H1 (cell line): Measurements from ENCODE around the gene SLC24A5. TPM values are rescaled to one million over a fixed set of nuclear protein-coding genes. Genes with fewer than 3 reads are reported as not detected.

Experiments
- CTCF ChIA-PET: fragments of 300-600 bp; sonication (Branson Sonifier 250); formaldehyde crosslinking; loops from one replicate; lab custom pipeline; 2021; ENCODE audit not compliant: partially characterized antibody; lab: Charles Lee
- POLR2A ChIA-PET: fragments of 300-600 bp; sonication (Branson Sonifier 250); formaldehyde crosslinking; loops from one replicate; lab custom pipeline; 2021; ENCODE audit warnings: inconsistent platforms; ENCODE audit not compliant: partially characterized antibody; lab: Charles Lee
- DNase-seq, 2 experiments: peaks; one replicate each; pipeline versions ENCODE4 v3.0.0 to v3.0.0-alpha.2; 2010 to 2022; ENCODE audit warnings: low spot score in 2 of 2, low read depth in 1 of 2, mixed read lengths in 1 of 2
- FAIRE-seq: peaks from 2 replicates; lab custom pipeline; 2011; peaks lifted over from hg19 to GRCh38; lab: Jason Lieb, UNC
- H2AFZ ChIP-seq: 2 replicates; pipeline ENCODE4 v1.8.1; 2012; ENCODE audit warnings: low read length, inconsistent platforms
- H2AK5ac ChIP-seq: 2 replicates; pipeline ENCODE4 v1.6.1; 2013; ENCODE audit warnings: low read depth, low read length
- H2BK120ac ChIP-seq: replicated peaks from 2 replicates; pipeline ENCODE3; 2013; ENCODE audit warnings: low read depth, low read length, inconsistent platforms
- H2BK12ac ChIP-seq: 2 replicates; pipeline ENCODE4 v1.6.1; 2013; ENCODE audit warnings: low read depth, low read length
- H2BK15ac ChIP-seq: 2 replicates; pipeline ENCODE4 v1.6.1; 2013; ENCODE audit warnings: low read length
- H2BK20ac ChIP-seq: 2 replicates; pipeline ENCODE4 v1.6.1; 2013; ENCODE audit warnings: low read length
- H2BK5ac ChIP-seq: 2 replicates; pipeline ENCODE4 v1.6.1; 2013; ENCODE audit warnings: low read depth, low read length
- H3K14ac ChIP-seq: 2 replicates; pipeline ENCODE4 v1.6.1; 2013; ENCODE audit warnings: inconsistent platforms; ENCODE audit not compliant: insufficient read length
- H3K18ac ChIP-seq: 2 replicates; pipeline ENCODE4 v1.6.1; 2013; ENCODE audit warnings: low read length; ENCODE audit errors: extremely low read depth
- H3K23ac ChIP-seq: 2 replicates; pipeline ENCODE4 v1.6.1; 2013; ENCODE audit warnings: inconsistent platforms; ENCODE audit not compliant: insufficient read length
- H3K23me2 ChIP-seq: 2 replicates; pipeline ENCODE4 v1.6.1; 2013; ENCODE audit warnings: low read depth, low read length
- H3K27ac ChIP-seq: 2 replicates; pipeline ENCODE4 v1.6.1; 2011; ENCODE audit warnings: low read depth, low read length, inconsistent platforms
- H3K27me3 ChIP-seq, 4 experiments: replicated peaks in 1 of 4; 1 replicate in 1 of 4; 2 replicates in 3 of 4; pipeline versions ENCODE4 v1.6.1 to v1.8.1; 2011 to 2013; ENCODE audit warnings: low read length in 3 of 4, mild to moderate bottlenecking in 3 of 4, inconsistent platforms in 2 of 4, mixed read lengths in 2 of 4, moderate library complexity in 1 of 4; ENCODE audit not compliant: control insufficient read depth in 3 of 4, insufficient read depth in 3 of 4; ENCODE audit errors: extremely low read depth in 1 of 4
- H3K36me3 ChIP-seq, 4 experiments: 2 replicates each; pipeline versions ENCODE4 v1.6.1 to v1.8.1; 2011 to 2013; ENCODE audit warnings: mild to moderate bottlenecking in 4 of 4, low read length in 3 of 4, moderate library complexity in 2 of 4, control low read depth in 1 of 4, inconsistent platforms in 1 of 4; ENCODE audit not compliant: insufficient read depth in 4 of 4, control insufficient read depth in 2 of 4
- H3K4ac ChIP-seq: replicated peaks from 2 replicates; pipeline ENCODE3; 2013; ENCODE audit warnings: low read length, low read depth, mixed read lengths, inconsistent platforms; ENCODE audit not compliant: insufficient read length
- H3K4me1 ChIP-seq, 4 experiments: replicated peaks in 1 of 4; 1 replicate in 1 of 4; 2 replicates in 3 of 4; pipeline versions ENCODE4 v1.6.1 to v1.8.1; 2011 to 2013; ENCODE audit warnings: low read length in 3 of 4, inconsistent platforms in 2 of 4, mixed read lengths in 1 of 4; ENCODE audit not compliant: insufficient read depth in 4 of 4, control insufficient read depth in 3 of 4
- H3K4me2 ChIP-seq, 2 experiments: 2 replicates each; pipeline versions ENCODE4 v1.6.1 to v1.8.1; 2011 to 2013; ENCODE audit warnings: low read depth in 2 of 2, low read length in 2 of 2, control low read depth in 1 of 2, inconsistent platforms in 1 of 2, mild to moderate bottlenecking in 1 of 2; ENCODE audit not compliant: insufficient read depth in 1 of 2
- H3K4me3 ChIP-seq, 4 experiments: fragments of 200-600, 300-600 bp in 1 of 4; sonication (generic), shearing (Covaris generic), sonication (Bioruptor Twin) in 1 of 4; 2 replicates each; pipeline versions ENCODE4 v1.5.1 to v1.8.1; 2011 to 2016; ENCODE audit warnings: low read length in 4 of 4, low read depth in 3 of 4, control low read depth in 2 of 4, inconsistent platforms in 2 of 4, mild to moderate bottlenecking in 2 of 4, mixed read lengths in 1 of 4, moderate library complexity in 1 of 4; ENCODE audit not compliant: insufficient read depth in 2 of 4; ENCODE audit errors: extremely low read depth in 1 of 4
- H3K56ac ChIP-seq: replicated peaks from 2 replicates; pipeline ENCODE3; 2013; ENCODE audit warnings: low read depth, mild to moderate bottlenecking, mixed read lengths, low read length, inconsistent platforms; ENCODE audit not compliant: insufficient read length
- H3K79me1 ChIP-seq: 2 replicates; pipeline ENCODE4 v1.6.1; 2013; ENCODE audit warnings: low read depth, low read length, control low read depth
- H3K79me2 ChIP-seq, 2 experiments: 2 replicates each; pipeline versions ENCODE4 v1.6.1 to v1.8.1; 2012 to 2013; ENCODE audit warnings: low read length in 2 of 2, mild to moderate bottlenecking in 2 of 2, inconsistent platforms in 1 of 2; ENCODE audit not compliant: insufficient read depth in 2 of 2, control insufficient read depth in 1 of 2
- H3K9ac ChIP-seq, 4 experiments: replicated peaks in 1 of 4; 1 replicate in 1 of 4; 2 replicates in 3 of 4; pipeline versions ENCODE4 v1.6.1 to v1.8.1; 2011 to 2013; ENCODE audit warnings: low read depth in 3 of 4, low read length in 3 of 4, control low read depth in 2 of 4, mild to moderate bottlenecking in 2 of 4, moderate library complexity in 2 of 4, inconsistent platforms in 1 of 4; ENCODE audit errors: extremely low read depth in 1 of 4
- H3K9me3 ChIP-seq, 2 experiments: 2 replicates each; pipeline versions ENCODE4 v1.6.1 to v1.8.1; 2012 to 2013; ENCODE audit warnings: mild to moderate bottlenecking in 2 of 2, moderate library complexity in 2 of 2, control low read depth in 1 of 2, inconsistent platforms in 1 of 2, low read depth in 1 of 2, low read length in 1 of 2, mixed read lengths in 1 of 2; ENCODE audit not compliant: insufficient read depth in 2 of 2
- H4K20me1 ChIP-seq, 2 experiments: replicated peaks in 1 of 2; 2 replicates each; pipeline versions ENCODE3 to v1.8.1; 2011 to 2013; ENCODE audit warnings: inconsistent platforms in 2 of 2, low read length in 2 of 2, mild to moderate bottlenecking in 1 of 2; ENCODE audit not compliant: insufficient read depth in 2 of 2, control insufficient read depth in 1 of 2
- H4K5ac ChIP-seq: 2 replicates; pipeline ENCODE4 v1.6.1; 2013; ENCODE audit warnings: low read length, low read depth, mixed read lengths, inconsistent platforms; ENCODE audit not compliant: insufficient read length
- H4K8ac ChIP-seq: 2 replicates; pipeline ENCODE4 v1.8.0; 2013; ENCODE audit warnings: mild to moderate bottlenecking, moderate library complexity, low read length, inconsistent platforms; ENCODE audit not compliant: insufficient read depth; ENCODE audit errors: extremely low read depth
- H4K91ac ChIP-seq: replicated peaks from 2 replicates; pipeline ENCODE3; 2013; ENCODE audit warnings: low read length, mixed read lengths, inconsistent platforms; ENCODE audit not compliant: insufficient read length
- ASH2L ChIP-seq: fragments of 200-600, 300-600 bp; sonication (generic); IDR thresholded peaks from one replicate; pipeline ENCODE4 v1.7.1; 2017; ENCODE audit warnings: low read length
- MAFK ChIP-seq: IDR thresholded peaks from 2 replicates; pipeline ENCODE4 v1.6.1; 2012; ENCODE audit warnings: low read depth, mild to moderate bottlenecking, improper control_type of control experiment, low read length
- MAX ChIP-seq: IDR thresholded peaks from 2 replicates; pipeline ENCODE4 v1.6.1; 2012; ENCODE audit warnings: inconsistent platforms
- NANOG ChIP-seq: IDR thresholded peaks from 2 replicates; pipeline ENCODE4 v1.6.1; 2011; ENCODE audit warnings: low read length, low read depth, mild to moderate bottlenecking, inconsistent platforms; ENCODE audit not compliant: insufficient read depth, poor library complexity, severe bottlenecking
- POLR2AphosphoS5 ChIP-seq: IDR thresholded peaks from 2 replicates; pipeline ENCODE4 v1.6.1; 2011; ENCODE audit warnings: low read depth, low read length
- SRF ChIP-seq: IDR thresholded peaks from 2 replicates; pipeline ENCODE4 v1.6.1; 2011; ENCODE audit warnings: mild to moderate bottlenecking, low read depth, low read length, moderate library complexity
- WGBS, 2 experiments: shearing (Covaris generic) in 1 of 2; methylation state at CpG; one replicate each; pipeline versions ENCODE4 v1.1.6 to v1.1.7; 2013 to 2015; ENCODE audit warnings: low lambda C conversion rate in 2 of 2, mixed read lengths in 2 of 2, inconsistent platforms in 1 of 2, low coverage in 1 of 2, missing lambda C conversion rate in 1 of 2; ENCODE audit not compliant: insufficient replicate concordance in 2 of 2, insufficient coverage in 1 of 2, insufficient read length in 1 of 2; ENCODE audit errors: extremely low coverage in 1 of 2, missing lambda C conversion rate in 1 of 2; 5-methylcytosine and 5-hydroxymethylcytosine counted together
- polyA plus RNA-seq, 7 experiments: library from polyadenylated mRNA; depleted of rRNA in 3 of 7; stranded (reverse) in 5 of 7; unstranded in 2 of 7; fragments of >200 nt in 5 of 7; fragments of 200-250 nt in 2 of 7; gene quantifications; 1 replicate in 5 of 7; 2 replicates in 1 of 7; 4 replicates in 1 of 7; pipeline versions ENCODE4 v1.2.1 to v1.2.3, GENCODE V29; 2011 to 2013; ENCODE audit warnings: missing spikeins in 2 of 7, mixed read lengths in 2 of 7
- total RNA-seq: library from RNA; stranded (reverse); fragmentation: NEBNext Ultra II Directional; extraction: Animal tissue kit (Norgen Biotek cat#: 25700); gene quantifications from 2 replicates; pipeline ENCODE4 v1.2.1, GENCODE V29; 2021

Gene SLC24A5
- total and polyA plus RNA-seq, 2 of the 8 experiments (the other 6 are each of a cell fraction or from before 2014, with no cell fraction given), result not detected

GRCh38 chr15:48132874-48133273 lies 12.1 kb downstream of the SLC24A5 start:
- Histone ChIP-seq H3K36me3 (no peaks in the 10 kb centered on the region), H2BK20ac (no peak overlapping the region), H3K4me3 (no peak overlapping the region), H2BK15ac (no peak overlapping the region), H3K14ac (no peak overlapping the region), H2AK5ac (no peak overlapping the region), H3K79me1 (no peaks in the 10 kb centered on the region), H4K5ac (no peak overlapping the region), H3K56ac (no peak overlapping the region), H4K91ac (no peak overlapping the region), H3K18ac (no peak overlapping the region), H3K4me2 (no peak overlapping the region), H2AFZ (no peak overlapping the region), H3K4ac (no peak overlapping the region), H2BK120ac (no peak overlapping the region), H2BK5ac (no peak overlapping the region), H4K20me1 (no peaks in the 10 kb centered on the region), H3K23me2 (peaks cover 2% of the 10 kb centered on the region; the same call in 1 of the 2 replicates), H2BK12ac (no peak overlapping the region), H3K27me3 (no peaks in the 10 kb centered on the region), H3K79me2 (no peaks in the 10 kb centered on the region), H3K23ac (no peak overlapping the region), H3K9me3 (no peaks in the 10 kb centered on the region), H4K8ac (no peak overlapping the region), H3K4me1 (peaks cover 0 to 2% (median 0%) of the 10 kb centered on the region in 4 experiments; a peak in 1 of 7 replicates), H3K9ac (no peak overlapping the region), H3K27ac (no peak overlapping the region)
- CTCF ChIA-PET, result interaction anchor here (0.9 to 2.5 kb wide), 3 partner anchors 20 to 48 kb away, joined by 3 to 6 read pairs (median 3); no protein-coding TSS in a partner anchor
- WGBS, 2 experiments, result 82% methylated on average over 6 of the region's 6 CpGs; no CpG with 5 or more reads in 1 of the 2 experiments
- TF ChIP-seq SRF (no peak), MAFK (no peak), MAX (no peak), POLR2AphosphoS5 (no peak), ASH2L (no peak), NANOG (no peak)
- POLR2A ChIA-PET, result interaction anchor here (0.8 to 1.8 kb wide), 6 partner anchors 11 to 1881 kb away, joined by 3 to 7 read pairs (median 3); partner anchors contain the start of genes MYEF2 and SLC24A5
- no peak for FAIRE-seq
- DNase-seq, result no peak
